MG63 (cell line): Measurements from ENCODE around the gene CENPB. TPM values are rescaled to one million over a fixed set of nuclear protein-coding genes. Genes with fewer than 3 reads are reported as not detected.

Experiments
- DNase-seq: peaks from one replicate; pipeline ENCODE4 v3.0.0-alpha.2; 2020
- H3K27me3 ChIP-seq: fragments of 250-450 bp; sonication (Bioruptor Pico); 2 replicates; pipeline ENCODE4 v1.5.1; 2020; ENCODE audit warnings: mild to moderate bottlenecking, moderate library complexity
- H3K36me3 ChIP-seq: fragments of 250-450 bp; sonication (Bioruptor Pico); 2 replicates; pipeline ENCODE4 v1.5.1; 2020; ENCODE audit warnings: mild to moderate bottlenecking, moderate library complexity
- H3K4me3 ChIP-seq: fragments of 250-450 bp; sonication (Bioruptor Pico); 2 replicates; pipeline ENCODE4 v1.5.1; 2020; ENCODE audit warnings: mild to moderate bottlenecking, moderate library complexity
- H3K9me3 ChIP-seq: fragments of 250-450 bp; sonication (Bioruptor Pico); 2 replicates; pipeline ENCODE4 v1.5.1; 2020; ENCODE audit warnings: mild to moderate bottlenecking, moderate library complexity
- total RNA-seq: library from RNA; depleted of rRNA; stranded (reverse); fragments of >200 nt; shearing (Covaris generic); gene quantifications from 2 replicates; pipeline ENCODE4 v1.2.3, GENCODE V29; 2014; ENCODE audit warnings: low replicate concordance; rRNA removed

Gene CENPB
- total RNA-seq, 1 experiment from 2014 or later = 81.5 TPM

GRCh38 chr20:3734111-3734843 lies 52.3 kb downstream of the CENPB start:
- no peaks in the 10 kb centered on the region for H3K36me3 ChIP-seq
- no peak overlapping the region for H3K4me3 ChIP-seq
- H3K27me3 ChIP-seq = no peaks in the 10 kb centered on the region
- peak; percentile 28 for DNase-seq
- H3K9me3 ChIP-seq = no peaks in the 10 kb centered on the region

Other genes with a start within 250 kb of the CENPB start
- gene GFRA4, start 123.3 kb downstream of the CENPB start, total RNA-seq = not detected in 2 replicates
- gene ADAM33, start 104.7 kb downstream of the CENPB start, total RNA-seq = 4.9 and 7.3 TPM in 2 replicates
- not detected in 2 replicates for gene SIGLEC1, start 74.1 kb downstream of the CENPB start, total RNA-seq
- 0.03 TPM in 1 of 2 replicates, not detected in the other for gene HSPA12B, start 54.1 kb downstream of the CENPB start, total RNA-seq
- gene ADISSP, start 19.0 kb downstream of the CENPB start, total RNA-seq = 42.8 and 66.6 TPM in 2 replicates
- 0.95 TPM in 1 of 2 replicates, not detected in the other for gene SPEF1, start 5.3 kb downstream of the CENPB start, total RNA-seq
- gene CDC25B, start 9.6 kb upstream of the CENPB start, total RNA-seq = 13.9 and 16.0 TPM in 2 replicates
- gene AP5S1, start 33.8 kb upstream of the CENPB start, total RNA-seq = 11.6 and 24.6 TPM in 2 replicates
- 4.4 and 6.2 TPM in 2 replicates for gene MAVS, start 60.1 kb upstream of the CENPB start, total RNA-seq
- 31.4 and 57.1 TPM in 2 replicates for gene PANK2, start 102.6 kb upstream of the CENPB start, total RNA-seq
- 2.8 and 4.6 TPM in 2 replicates for gene RNF24, start 228.8 kb upstream of the CENPB start, total RNA-seq